Skeletal muscle satellite cell (primary cell): ENCODE results near the gene RFC2.
"Not testable (repeated sequence)": the region's sequence is repeated elsewhere in the genome, so short reads cannot be mapped to it uniquely, and the experiment has no call there.

ENCODE experiments used
- H3K27me3 ChIP-seq: 2 replicates; pipeline ENCODE4 v1.7.0; 2013; ENCODE audit warnings: low read length; ENCODE audit not compliant: control insufficient read depth, insufficient read depth
- H3K36me3 ChIP-seq: 2 replicates; pipeline ENCODE4 v1.7.0; 2013; ENCODE audit warnings: mild to moderate bottlenecking, control low read depth, low read length; ENCODE audit not compliant: insufficient read depth
- H3K4me1 ChIP-seq: 2 replicates; pipeline ENCODE4 v1.7.0; 2013; ENCODE audit warnings: low read length; ENCODE audit not compliant: control insufficient read depth, insufficient read depth
- H3K4me2 ChIP-seq: 2 replicates; pipeline ENCODE4 v1.7.0; 2013; ENCODE audit warnings: mild to moderate bottlenecking, low read length
- H3K4me3 ChIP-seq: 2 replicates; pipeline ENCODE4 v1.7.0; 2013; ENCODE audit warnings: low read length
- H3K9ac ChIP-seq: 2 replicates; pipeline ENCODE4 v1.7.0; 2013; ENCODE audit warnings: mild to moderate bottlenecking, low read depth, low read length, moderate library complexity
- H3K9me3 ChIP-seq: replicated peaks from 2 replicates; pipeline ENCODE4 v1.7.0; 2013; ENCODE audit warnings: mild to moderate bottlenecking, control low read depth, low read length

RFC2 gene

DNA sequence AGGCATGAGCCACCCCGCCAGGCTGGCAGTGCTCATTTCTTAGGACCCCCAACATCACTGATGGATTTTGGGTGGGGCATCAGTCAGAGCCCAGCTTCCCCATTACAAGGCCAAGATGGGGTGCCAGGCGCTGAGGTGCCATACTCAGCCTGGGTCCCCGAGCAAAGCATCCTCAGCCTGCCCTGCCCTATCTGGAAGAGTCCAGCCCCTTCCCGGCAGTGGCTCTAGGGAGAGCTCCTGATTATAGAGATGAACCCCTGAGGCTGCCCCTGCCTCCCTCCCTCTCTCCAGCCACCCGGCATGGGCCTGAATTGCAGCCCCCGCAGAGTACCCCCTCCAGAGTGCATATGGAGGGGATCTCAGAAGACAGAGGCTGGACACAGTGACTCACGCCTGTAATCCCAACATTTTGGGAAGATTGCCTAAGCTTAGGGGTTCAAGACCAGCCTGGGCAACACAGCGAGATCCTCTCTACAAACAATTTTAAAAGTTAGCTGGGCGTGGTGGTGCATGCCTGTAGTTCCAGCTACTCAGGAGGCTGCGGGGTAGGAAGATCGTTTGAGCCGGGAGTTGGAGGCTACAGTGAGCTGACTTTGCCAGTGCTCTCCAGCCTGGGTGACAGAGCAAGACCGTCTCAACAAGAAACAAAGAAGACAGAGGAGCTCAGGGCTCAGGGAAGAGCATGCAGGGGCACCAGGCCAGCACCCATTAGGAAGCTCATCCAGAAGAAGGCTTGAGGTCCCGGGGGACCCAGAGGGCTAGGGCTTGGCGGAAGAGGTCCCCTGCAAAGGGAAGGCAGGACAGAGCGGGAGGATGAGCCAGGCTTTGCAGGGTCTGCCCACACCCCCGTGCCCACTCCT, 31.1 kb downstream of the RFC2 start:
- no peaks in the 10 kb centered on the region for H3K9me3 ChIP-seq
- no peak overlapping the region for H3K4me3 ChIP-seq
- H3K4me1 ChIP-seq = no peaks in the 10 kb centered on the region
- no peaks in the 10 kb centered on the region for H3K27me3 ChIP-seq
- no peaks in the 10 kb centered on the region for H3K36me3 ChIP-seq
- no peak overlapping the region for H3K4me2 ChIP-seq
- H3K9ac ChIP-seq = no peak overlapping the region

DNA sequence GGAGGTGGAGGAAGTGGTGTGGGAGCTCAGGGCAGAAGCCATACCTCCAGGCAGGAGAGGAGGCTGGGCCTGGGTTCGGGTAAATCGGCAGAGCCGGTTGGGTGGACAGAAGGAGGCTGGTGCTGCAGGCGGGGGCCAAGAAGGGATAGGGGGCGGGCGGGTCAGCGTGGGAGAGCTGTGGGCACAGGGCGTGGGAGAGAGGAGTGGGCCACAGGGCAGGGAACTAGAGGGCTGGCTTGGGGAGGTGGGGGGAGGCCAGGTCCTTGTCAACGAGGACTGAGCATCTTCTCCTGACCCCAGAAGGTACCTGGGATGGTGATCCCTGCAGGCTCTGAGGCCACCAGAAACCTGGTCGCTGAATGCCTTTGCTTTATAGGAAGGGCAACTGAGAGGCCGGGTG, 32.5 kb downstream of the RFC2 start:
- no peaks in the 10 kb centered on the region for H3K4me1 ChIP-seq
- H3K9me3 ChIP-seq = no peaks in the 10 kb centered on the region
- no peaks in the 10 kb centered on the region for H3K36me3 ChIP-seq
- H3K4me2 ChIP-seq = no peak overlapping the region
- H3K9ac ChIP-seq = no peak overlapping the region
- H3K27me3 ChIP-seq = no peaks in the 10 kb centered on the region
- H3K4me3 ChIP-seq = no peak overlapping the region

GRCh38 chr7:74220229-74220628, 34.0 kb downstream of the RFC2 start:
- Histone ChIP-seq H3K9me3 (no peaks in the 10 kb centered on the region), H3K27me3 (no peaks in the 10 kb centered on the region), H3K9ac (no peak overlapping the region), H3K4me1 (no peaks in the 10 kb centered on the region), H3K4me3 (no peak overlapping the region), H3K36me3 (no peaks in the 10 kb centered on the region), H3K4me2 (no peak overlapping the region)

- no peaks in the 10 kb centered on the region for H3K27me3 ChIP-seq
- no peaks in the 10 kb centered on the region for H3K36me3 ChIP-seq
- no peak overlapping the region for H3K4me3 ChIP-seq
- H3K4me1 ChIP-seq = no peaks in the 10 kb centered on the region
- H3K9ac ChIP-seq = no peak overlapping the region
- H3K9me3 ChIP-seq = no peaks in the 10 kb centered on the region
- H3K4me2 ChIP-seq = no peak overlapping the region
These were observed 34.8 kb downstream of the RFC2 start for GRCh38 chr7:74219416-74219815.

DNA sequence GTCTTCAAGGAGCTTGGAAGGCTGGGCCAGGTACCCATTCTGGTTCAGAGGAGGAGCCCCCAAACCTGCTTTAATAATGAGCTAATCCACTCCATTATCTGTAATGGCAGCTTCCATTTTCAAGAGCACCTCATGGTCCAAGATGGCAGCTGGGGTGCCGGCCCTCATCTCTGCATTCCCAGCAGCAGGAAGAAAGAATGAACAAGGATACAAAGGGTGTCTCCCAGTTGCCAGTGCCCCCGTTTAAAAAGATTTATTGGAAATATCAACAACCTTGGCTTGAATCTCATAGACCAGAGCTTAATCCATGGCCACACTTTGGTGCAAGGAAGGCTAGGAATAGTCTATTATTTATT, 35.9 kb downstream of the RFC2 start:
- Histone ChIP-seq H3K9ac (no peak overlapping the region), H3K4me3 (no peak overlapping the region), H3K36me3 (no peaks in the 10 kb centered on the region), H3K9me3 (no peaks in the 10 kb centered on the region), H3K4me2 (no peak overlapping the region), H3K27me3 (no peaks in the 10 kb centered on the region), H3K4me1 (no peaks in the 10 kb centered on the region)

GRCh38 chr7:74217455-74218342, 36.5 kb downstream of the RFC2 start:
- H3K4me3 ChIP-seq = no peak overlapping the region
- no peaks in the 10 kb centered on the region for H3K27me3 ChIP-seq
- no peaks in the 10 kb centered on the region for H3K9me3 ChIP-seq
- no peak overlapping the region for H3K4me2 ChIP-seq
- H3K9ac ChIP-seq = no peak overlapping the region
- H3K4me1 ChIP-seq = no peaks in the 10 kb centered on the region
- H3K36me3 ChIP-seq = no peaks in the 10 kb centered on the region

- H3K9ac ChIP-seq = no peak overlapping the region
- H3K4me1 ChIP-seq = peaks cover 5% of the 10 kb centered on the region
- H3K36me3 ChIP-seq = no peaks in the 10 kb centered on the region
- no peaks in the 10 kb centered on the region for H3K9me3 ChIP-seq
- no peak overlapping the region for H3K4me3 ChIP-seq
- no peak overlapping the region for H3K4me2 ChIP-seq
- no peaks in the 10 kb centered on the region for H3K27me3 ChIP-seq
These were observed 37.8 kb downstream of the RFC2 start for GRCh38 chr7:74216361-74216761.

DNA sequence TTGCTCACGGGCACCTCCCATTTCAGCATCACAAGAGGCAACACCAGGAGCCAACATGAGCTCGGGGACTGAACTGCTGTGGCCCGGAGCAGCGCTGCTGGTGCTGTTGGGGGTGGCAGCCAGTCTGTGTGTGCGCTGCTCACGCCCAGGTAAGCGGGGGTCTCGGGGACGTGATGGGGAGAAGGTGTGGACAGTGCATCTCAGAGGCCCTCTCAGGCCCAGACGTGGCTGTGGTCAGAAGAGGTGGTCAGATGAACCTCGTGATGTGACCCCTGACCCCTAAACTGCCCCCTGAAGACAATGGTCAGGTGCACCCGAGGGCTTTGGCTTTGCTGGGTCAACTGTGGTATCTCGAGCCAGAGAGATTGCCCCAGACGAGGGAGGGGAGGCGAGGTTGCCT, 38.3 kb downstream of the RFC2 start:
- H3K9ac ChIP-seq = no peak overlapping the region
- no peaks in the 10 kb centered on the region for H3K27me3 ChIP-seq
- no peak overlapping the region for H3K4me2 ChIP-seq
- no peaks in the 10 kb centered on the region for H3K9me3 ChIP-seq
- H3K4me1 ChIP-seq = peaks cover 9% of the 10 kb centered on the region
- no peak overlapping the region for H3K4me3 ChIP-seq
- H3K36me3 ChIP-seq = no peaks in the 10 kb centered on the region

DNA sequence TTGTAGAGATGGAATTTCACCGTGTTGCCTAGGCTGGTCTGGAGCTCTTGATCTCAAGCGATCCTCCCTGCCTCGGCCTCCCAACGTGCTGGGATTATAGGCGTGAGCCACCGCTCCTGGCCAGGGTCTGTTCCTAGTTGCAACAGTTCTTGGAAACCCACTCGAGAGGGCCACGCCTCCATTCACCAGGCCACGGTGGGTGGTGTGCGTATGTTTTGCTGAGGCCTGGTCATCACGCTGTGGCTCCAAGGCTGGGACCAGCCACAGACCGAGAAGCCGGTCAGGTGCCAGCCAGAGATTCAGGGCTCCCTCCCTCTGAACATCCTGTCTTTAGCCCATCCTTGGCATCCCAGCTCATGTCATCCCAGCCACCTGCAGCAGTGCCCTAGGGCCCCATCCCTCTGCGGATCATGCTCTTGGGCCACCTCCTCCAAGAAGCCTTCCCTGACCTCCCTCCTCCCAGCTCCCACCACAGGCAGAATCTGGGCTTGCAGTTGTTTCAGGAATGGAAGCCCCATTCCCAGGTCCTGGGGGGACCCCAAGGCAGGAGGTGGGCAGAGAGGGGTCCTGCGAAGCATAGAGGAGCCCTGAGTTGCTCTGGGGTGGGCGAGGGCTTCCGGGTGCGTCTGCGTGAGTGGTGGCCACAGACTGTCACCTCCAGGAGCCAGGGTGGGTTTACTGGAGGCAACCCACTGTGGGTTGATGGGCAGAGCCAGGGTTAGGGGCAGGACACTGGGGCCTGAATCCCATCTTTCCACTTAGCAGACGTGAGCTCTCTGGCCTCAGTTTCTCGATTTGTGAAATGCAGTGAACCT, 39.2 kb downstream of the RFC2 start:
- Histone ChIP-seq H3K9me3 (no peaks in the 10 kb centered on the region), H3K36me3 (no peaks in the 10 kb centered on the region), H3K4me3 (no peak overlapping the region), H3K4me2 (no peak overlapping the region), H3K9ac (no peak overlapping the region), H3K27me3 (no peaks in the 10 kb centered on the region), H3K4me1 (peaks cover 17% of the 10 kb centered on the region)

DNA sequence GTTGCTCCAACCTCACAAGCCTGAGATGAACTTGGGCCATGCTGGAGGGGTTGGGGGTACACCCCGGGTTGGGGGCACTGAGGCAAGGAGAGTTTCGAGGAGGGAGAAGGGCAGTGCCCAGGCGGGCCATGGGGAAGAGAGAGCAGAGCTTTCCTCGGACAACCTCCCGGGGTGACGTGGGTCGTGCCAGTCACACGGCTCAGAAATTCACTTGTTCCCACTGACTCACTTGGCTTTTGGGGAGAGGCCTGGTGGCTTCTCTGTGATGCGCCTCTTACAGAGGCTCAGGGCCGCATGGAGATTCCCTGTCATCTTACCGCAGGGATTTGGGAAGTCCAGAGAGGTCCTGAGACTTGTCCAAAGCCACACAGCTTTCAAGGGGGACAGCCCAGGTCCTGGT, 41.5 kb downstream of the RFC2 start:
- no peaks in the 10 kb centered on the region for H3K27me3 ChIP-seq
- H3K9ac ChIP-seq = no peak overlapping the region
- no peaks in the 10 kb centered on the region for H3K9me3 ChIP-seq
- no peak overlapping the region for H3K4me2 ChIP-seq
- H3K4me3 ChIP-seq = no peak overlapping the region
- peaks cover 25% of the 10 kb centered on the region for H3K4me1 ChIP-seq
- H3K36me3 ChIP-seq = no peaks in the 10 kb centered on the region

DNA sequence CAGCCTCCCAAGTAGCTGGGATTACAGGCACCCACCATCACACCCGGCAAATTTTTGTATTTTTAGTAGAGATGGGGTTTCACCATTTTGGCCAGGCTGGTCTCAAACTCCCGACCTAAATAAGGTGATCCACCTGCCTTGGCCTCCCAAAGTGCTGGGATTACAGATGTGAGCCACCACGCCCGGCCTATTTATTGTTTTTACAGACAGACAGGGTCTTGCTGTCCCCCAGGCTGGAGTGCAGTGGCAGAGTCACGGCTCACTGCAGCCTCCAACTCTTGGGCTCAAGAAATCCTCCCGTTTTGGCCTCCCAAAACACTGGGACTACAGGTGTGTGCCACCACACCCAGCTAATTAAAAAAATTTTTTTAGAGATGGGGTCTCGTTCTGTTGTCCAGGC, 46.0 kb downstream of the RFC2 start:
- not testable (repeated sequence) for H3K36me3 ChIP-seq, H3K9me3 ChIP-seq, H3K4me2 ChIP-seq, H3K9ac ChIP-seq, H3K4me3 ChIP-seq, H3K27me3 ChIP-seq
- peaks cover 25% of the 10 kb centered on the region for H3K4me1 ChIP-seq
